ENCODE results near the gene MRPS10. TPM values are rescaled to one million over a fixed set of nuclear protein-coding genes. Genes with fewer than 3 reads are reported as not detected.
"Not testable (repeated sequence)": the region's sequence is repeated elsewhere in the genome, so short reads cannot be mapped to it uniquely, and the experiment has no call there.

MRPS10 gene
- total RNA-seq, 1 donor from 2014 or later, result 27.3 TPM

- H3K27ac Mint-ChIP-seq, result no peak overlapping the region
- H3K4me1 Mint-ChIP-seq (ENCODE audit: unreplicated experiment), result peaks cover 4% of the 10 kb centered on the region
- H3K4me3 Mint-ChIP-seq, result no peak overlapping the region
- no peak for DNase-seq (ENCODE audit: extremely low spot score, unreplicated experiment)
- H3K36me3 Mint-ChIP-seq, result peaks cover 22% of the 10 kb centered on the region
- TF ChIP-seq CTCF (conservative IDR thresholded peaks at IDR 0.05), result no peak
- H3K9me3 Mint-ChIP-seq, result no peaks in the 10 kb centered on the region
- H3K27me3 Mint-ChIP-seq, result no peaks in the 10 kb centered on the region
Observed at GRCh38 chr6:42210551-42210950, 7.1 kb downstream of the MRPS10 start.

- peaks cover 16% of the 10 kb centered on the region for H3K36me3 Mint-ChIP-seq
- H3K9me3 Mint-ChIP-seq; H3K27me3 Mint-ChIP-seq; DNase-seq (ENCODE audit: extremely low spot score, unreplicated experiment); H3K4me1 Mint-ChIP-seq (ENCODE audit: unreplicated experiment); H3K27ac Mint-ChIP-seq; H3K4me3 Mint-ChIP-seq: not testable (repeated sequence)
Observed at GRCh38 chr6:42207559-42207958, 10.1 kb downstream of the MRPS10 start.

GRCh38 chr6:42204768-42205282 lies 12.8 kb downstream of the MRPS10 start:
- TF ChIP-seq CTCF (conservative IDR thresholded peaks at IDR 0.05), result no peak
- Mint-ChIP-seq H3K9me3 (peaks cover 4% of the 10 kb centered on the region), H3K27me3 (no peaks in the 10 kb centered on the region), H3K36me3 (peaks cover 17% of the 10 kb centered on the region), H3K27ac (no peak overlapping the region), H3K4me3 (no peak overlapping the region), H3K4me1 (ENCODE audit: unreplicated experiment) (no peaks in the 10 kb centered on the region)
- no peak for DNase-seq (ENCODE audit: extremely low spot score, unreplicated experiment)

GRCh38 chr6:42203183-42203582 lies 14.5 kb downstream of the MRPS10 start:
- H3K4me1 Mint-ChIP-seq (ENCODE audit: unreplicated experiment), result no peaks in the 10 kb centered on the region
- H3K9me3 Mint-ChIP-seq, result peaks cover 4% of the 10 kb centered on the region
- H3K27ac Mint-ChIP-seq, result no peak overlapping the region
- no peak overlapping the region for H3K4me3 Mint-ChIP-seq
- H3K36me3 Mint-ChIP-seq, result peaks cover 16% of the 10 kb centered on the region
- TF ChIP-seq CTCF (conservative IDR thresholded peaks at IDR 0.05), result no peak
- no peak for DNase-seq (ENCODE audit: extremely low spot score, unreplicated experiment)
- no peaks in the 10 kb centered on the region for H3K27me3 Mint-ChIP-seq

GRCh38 chr6:42202131-42202915 lies 15.3 kb downstream of the MRPS10 start:
- DNase-seq (ENCODE audit: extremely low spot score, unreplicated experiment); H3K27me3 Mint-ChIP-seq; H3K4me1 Mint-ChIP-seq (ENCODE audit: unreplicated experiment); H3K9me3 Mint-ChIP-seq; H3K4me3 Mint-ChIP-seq; H3K36me3 Mint-ChIP-seq; H3K27ac Mint-ChIP-seq: not testable (repeated sequence)

GRCh38 chr6:42201382-42201781 lies 16.3 kb downstream of the MRPS10 start:
- peaks cover 9% of the 10 kb centered on the region for H3K36me3 Mint-ChIP-seq
- H3K9me3 Mint-ChIP-seq, result peaks cover 4% of the 10 kb centered on the region
- H3K27ac Mint-ChIP-seq, result no peak overlapping the region
- no peaks in the 10 kb centered on the region for H3K27me3 Mint-ChIP-seq
- H3K4me1 Mint-ChIP-seq (ENCODE audit: unreplicated experiment), result no peaks in the 10 kb centered on the region
- TF ChIP-seq CTCF (conservative IDR thresholded peaks at IDR 0.05), result no peak
- H3K4me3 Mint-ChIP-seq, result no peak overlapping the region
- no peak for DNase-seq (ENCODE audit: extremely low spot score, unreplicated experiment)

Data from type B pancreatic cell (in vitro differentiated cells).